Stimulated activated CD4-positive, alpha-beta T cell treated with anti-CD3 and anti-CD28 coated beads, Interleukin-15, amount 100 ng/mL, for 24 hours (primary cell): Measurements from ENCODE around the gene CRB2.

ENCODE experiments used
- DNase-seq: peaks from one replicate; pipeline ENCODE4 v3.0.0-alpha.2; 2020

CRB2 gene

DNA sequence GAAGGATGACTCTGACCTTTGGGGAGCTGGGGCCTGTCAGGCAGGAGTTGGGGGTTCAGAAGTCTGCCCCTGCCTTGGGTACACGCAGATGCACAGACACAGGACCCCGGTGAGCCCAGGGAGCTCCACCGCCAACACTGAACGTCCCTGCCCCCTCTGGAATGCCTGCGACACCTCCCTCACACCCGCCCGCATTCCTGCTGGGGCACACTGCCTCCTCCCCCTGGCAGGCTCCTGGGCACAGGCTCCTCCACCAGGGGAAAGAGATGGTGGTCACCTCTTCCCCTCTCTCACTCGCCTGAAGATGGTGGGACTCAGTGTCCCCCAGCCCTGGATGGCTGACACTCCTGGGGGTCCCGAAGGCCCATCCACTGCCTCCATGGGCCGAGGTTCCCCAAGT, 12.0 kb downstream of the CRB2 start:
- no peak for DNase-seq

DNA sequence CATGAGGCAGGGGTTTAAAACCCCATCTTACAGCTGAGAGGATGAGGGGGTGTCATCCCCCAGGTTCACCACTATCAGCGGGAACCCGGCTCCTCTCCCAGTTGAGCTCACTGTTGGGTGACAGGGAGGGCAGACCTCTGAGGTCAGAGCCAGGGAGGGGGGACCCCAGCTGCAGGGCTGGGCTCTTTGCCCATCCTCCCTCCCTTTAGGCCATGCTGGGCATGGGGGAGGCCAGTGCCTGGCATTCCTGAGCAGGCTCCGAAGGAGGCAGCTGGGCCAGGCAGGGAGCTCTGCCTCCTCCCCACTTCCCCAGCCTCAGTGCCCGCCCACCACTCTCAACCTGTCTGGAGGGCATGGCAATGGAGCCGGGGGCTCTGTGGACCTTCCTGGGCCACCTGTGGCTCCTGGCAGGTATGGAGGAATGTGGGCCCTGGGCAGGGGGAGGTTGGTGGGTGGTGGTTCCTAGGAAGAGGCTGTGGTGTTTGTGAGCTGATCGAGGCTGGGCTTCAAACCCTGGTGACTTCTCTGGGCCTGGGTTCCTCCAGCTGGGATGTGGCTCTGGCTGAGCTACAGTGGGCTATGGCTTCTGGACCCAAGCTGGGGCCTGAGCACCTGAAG, 12.6 kb downstream of the CRB2 start:
- no peak for DNase-seq

DNA sequence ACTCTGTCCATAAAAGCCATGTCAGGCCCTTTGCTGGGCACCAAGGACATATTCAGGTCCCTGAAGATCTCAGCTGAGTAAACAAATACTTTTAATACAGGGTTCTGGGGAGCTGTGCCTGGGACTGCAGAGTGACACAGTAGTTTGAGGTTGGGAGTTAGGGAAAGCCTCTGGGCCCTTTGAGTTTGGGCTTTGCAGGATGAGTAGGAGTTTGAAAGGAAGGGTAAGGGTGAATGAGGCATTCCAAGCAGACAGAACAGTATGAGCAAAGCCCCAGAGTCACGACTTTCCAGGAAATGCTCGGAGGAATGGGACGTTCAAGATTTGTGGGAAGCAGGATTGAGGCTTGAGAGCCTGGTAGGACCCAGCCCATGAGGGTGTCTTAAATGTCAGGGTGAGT, 13.3 kb downstream of the CRB2 start:
- no peak for DNase-seq

DNA sequence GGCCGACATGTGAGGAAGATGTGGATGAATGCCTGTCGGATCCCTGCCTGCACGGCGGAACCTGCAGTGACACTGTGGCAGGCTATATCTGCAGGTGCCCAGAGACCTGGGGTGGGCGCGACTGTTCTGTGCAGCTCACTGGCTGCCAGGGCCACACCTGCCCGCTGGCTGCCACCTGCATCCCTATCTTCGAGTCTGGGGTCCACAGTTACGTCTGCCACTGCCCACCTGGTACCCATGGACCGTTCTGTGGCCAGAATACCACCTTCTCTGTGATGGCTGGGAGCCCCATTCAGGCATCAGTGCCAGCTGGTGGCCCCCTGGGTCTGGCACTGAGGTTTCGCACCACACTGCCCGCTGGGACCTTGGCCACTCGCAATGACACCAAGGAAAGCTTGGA, 14.1 kb downstream of the CRB2 start:
- DNase-seq: no peak

DNA sequence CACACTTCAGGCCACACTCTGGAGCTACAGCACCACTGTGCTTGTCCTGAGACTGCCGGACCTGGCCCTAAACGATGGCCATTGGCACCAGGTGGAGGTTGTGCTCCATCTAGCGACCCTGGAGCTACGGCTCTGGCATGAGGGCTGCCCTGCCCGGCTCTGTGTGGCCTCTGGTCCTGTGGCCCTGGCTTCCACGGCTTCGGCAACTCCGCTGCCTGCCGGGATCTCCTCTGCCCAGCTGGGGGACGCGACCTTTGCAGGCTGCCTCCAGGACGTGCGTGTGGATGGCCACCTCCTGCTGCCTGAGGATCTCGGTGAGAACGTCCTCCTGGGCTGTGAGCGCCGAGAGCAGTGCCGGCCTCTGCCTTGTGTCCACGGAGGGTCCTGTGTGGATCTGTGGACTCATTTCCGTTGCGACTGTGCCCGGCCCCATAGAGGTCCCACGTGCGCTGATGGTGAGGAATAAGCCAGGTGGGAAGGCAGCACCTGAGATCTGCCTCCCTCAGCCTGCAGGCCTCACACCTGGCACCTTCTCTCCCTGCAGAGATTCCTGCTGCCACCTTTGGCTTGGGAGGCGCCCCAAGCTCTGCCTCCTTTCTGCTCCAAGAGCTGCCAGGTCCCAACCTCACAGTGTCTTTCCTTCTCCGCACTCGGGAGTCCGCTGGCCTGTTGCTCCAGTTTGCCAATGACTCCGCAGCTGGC, 14.7 kb downstream of the CRB2 start:
- DNase-seq: no peak

DNA sequence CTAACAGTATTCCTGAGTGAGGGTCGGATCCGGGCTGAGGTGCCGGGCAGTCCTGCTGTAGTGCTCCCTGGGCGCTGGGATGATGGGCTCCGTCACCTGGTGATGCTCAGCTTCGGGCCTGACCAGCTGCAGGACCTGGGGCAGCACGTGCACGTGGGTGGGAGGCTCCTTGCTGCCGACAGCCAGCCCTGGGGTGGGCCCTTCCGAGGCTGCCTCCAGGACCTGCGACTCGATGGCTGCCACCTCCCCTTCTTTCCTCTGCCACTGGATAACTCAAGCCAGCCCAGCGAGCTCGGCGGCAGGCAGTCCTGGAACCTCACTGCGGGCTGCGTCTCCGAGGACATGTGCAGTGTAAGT, 15.2 kb downstream of the CRB2 start:
- no peak for DNase-seq

DNA sequence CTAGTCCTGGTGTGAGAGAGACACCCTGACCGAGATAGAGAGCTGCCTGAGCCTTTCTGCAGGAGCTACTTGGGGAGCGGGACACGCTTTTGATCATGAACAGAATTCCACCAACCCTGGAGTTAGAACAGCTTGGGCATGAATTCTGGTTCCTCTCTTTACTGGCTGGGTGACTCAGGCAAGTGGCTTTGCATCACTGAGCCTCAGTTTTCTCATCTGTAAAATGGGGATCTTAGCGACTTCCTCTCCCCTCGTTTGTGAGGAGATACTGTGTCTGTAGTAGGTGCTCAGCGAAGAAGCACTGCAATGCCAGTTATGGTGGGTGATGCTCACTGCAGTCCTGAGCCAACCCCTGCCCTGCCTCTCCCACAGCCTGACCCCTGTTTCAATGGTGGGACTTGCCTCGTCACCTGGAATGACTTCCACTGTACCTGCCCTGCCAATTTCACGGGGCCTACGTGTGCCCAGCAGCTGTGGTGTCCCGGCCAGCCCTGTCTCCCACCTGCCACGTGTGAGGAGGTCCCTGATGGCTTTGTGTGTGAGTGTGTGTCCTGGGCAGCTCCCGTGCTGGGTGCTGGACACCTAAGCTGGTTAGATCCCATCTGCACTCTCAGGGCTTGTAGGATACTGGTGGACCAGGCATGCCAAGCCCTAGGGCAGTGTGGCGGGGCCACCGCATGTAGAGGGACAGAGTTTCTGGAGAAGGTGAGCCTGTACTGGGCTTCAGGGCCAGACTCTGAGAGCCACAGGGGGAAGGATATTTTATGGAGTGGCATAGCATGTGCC, 16.0 kb downstream of the CRB2 start:
- DNase-seq: no peak

DNA sequence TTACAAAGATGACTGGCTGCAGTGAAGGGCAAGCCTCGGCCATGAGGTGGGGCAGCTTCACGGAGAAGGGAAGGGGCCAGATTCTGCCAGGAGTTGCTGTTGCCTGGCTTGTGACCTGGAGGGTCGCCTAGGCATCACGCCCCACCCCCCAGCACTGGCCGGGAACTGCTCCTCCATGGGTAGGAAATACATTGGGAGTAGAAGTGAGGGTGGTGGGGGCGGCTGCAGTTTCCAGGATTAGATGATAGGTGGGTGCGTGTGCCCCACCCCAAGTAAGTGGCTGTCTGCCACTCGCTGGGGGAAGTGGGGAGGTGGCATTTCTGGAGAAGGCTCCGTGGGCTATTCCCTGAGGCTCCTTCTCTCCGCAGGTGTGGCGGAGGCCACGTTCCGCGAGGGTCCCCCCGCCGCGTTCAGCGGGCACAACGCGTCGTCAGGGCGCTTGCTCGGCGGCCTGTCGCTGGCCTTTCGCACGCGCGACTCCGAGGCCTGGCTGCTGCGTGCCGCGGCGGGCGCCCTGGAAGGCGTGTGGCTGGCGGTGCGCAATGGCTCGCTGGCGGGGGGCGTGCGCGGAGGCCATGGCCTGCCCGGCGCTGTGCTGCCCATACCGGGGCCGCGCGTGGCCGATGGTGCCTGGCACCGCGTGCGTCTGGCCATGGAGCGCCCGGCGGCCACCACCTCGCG, 16.9 kb downstream of the CRB2 start:
- no peak for DNase-seq

DNA sequence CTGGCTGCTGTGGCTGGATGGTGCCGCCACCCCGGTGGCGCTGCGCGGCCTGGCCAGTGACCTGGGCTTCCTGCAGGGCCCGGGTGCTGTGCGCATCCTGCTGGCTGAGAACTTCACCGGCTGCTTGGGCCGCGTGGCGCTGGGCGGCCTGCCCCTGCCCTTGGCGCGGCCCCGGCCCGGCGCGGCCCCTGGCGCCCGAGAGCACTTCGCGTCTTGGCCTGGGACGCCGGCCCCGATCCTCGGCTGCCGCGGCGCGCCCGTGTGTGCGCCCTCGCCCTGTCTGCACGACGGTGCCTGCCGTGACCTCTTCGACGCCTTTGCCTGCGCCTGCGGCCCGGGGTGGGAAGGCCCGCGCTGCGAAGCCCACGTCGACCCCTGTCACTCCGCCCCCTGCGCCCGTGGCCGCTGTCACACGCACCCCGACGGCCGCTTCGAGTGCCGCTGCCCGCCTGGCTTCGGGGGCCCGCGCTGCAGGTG, 17.5 kb downstream of the CRB2 start:
- no peak for DNase-seq

GRCh38 chr9:123373946-123374345, 17.9 kb downstream of the CRB2 start:
- no peak for DNase-seq

DNA sequence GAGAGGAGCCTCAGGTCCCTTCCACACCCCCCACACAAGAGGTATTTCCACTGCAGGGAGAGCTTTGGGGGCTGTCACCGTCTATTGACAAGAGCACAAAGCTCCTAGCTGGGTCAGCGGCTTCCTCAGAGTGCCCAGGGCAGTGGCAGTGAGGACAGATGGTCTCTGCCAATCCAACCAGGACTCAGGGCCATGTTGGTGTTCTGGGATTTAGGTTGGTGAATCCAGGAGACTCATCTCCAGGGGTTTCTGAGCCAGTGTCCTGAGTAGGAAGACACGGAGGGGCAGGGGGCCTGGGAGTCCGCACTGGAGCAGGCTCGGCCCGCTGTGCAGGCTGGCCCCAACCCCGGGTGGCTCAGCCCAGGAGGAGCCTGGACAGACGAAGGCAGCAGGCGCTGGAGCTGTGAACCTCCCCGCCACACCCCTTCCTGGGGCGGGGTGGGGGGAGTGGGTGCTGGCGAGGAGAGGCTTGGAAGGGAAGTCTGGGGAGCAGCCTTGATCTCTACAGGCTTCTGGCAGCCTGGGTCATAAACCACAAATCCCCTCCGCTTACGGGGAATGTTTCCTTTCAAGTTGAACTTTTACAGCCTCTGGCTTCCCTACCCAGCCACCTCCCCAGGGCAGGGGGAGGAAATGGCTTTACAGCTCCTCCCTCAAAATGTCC, 19.6 kb downstream of the CRB2 start:
- DNase-seq: no peak

- no peak for DNase-seq
Measured at GRCh38 chr9:123376218-123377071, 20.4 kb downstream of the CRB2 start.

- no peak for DNase-seq
Measured at GRCh38 chr9:123377211-123377971, 21.4 kb downstream of the CRB2 start.

DNA sequence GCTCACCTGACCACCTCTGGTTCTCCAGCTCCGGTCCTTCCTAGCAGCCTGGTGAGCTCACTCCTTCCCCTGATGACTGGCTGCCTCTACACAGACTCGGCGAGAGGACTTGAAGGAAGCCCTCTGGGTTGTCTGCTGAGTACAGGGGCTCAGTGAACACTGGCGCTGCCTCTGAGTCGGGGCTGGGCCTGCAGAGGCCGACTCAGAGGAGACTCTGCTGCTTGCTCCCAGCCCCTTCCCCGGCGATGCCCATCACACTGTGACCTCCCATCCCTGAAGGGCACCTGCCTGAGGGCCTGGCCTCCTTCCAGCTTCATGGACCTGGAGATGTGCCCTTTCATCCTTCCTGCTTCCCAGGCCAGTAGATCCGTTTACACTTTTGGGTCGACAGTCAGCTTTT, 22.0 kb downstream of the CRB2 start:
- no peak for DNase-seq

DNA sequence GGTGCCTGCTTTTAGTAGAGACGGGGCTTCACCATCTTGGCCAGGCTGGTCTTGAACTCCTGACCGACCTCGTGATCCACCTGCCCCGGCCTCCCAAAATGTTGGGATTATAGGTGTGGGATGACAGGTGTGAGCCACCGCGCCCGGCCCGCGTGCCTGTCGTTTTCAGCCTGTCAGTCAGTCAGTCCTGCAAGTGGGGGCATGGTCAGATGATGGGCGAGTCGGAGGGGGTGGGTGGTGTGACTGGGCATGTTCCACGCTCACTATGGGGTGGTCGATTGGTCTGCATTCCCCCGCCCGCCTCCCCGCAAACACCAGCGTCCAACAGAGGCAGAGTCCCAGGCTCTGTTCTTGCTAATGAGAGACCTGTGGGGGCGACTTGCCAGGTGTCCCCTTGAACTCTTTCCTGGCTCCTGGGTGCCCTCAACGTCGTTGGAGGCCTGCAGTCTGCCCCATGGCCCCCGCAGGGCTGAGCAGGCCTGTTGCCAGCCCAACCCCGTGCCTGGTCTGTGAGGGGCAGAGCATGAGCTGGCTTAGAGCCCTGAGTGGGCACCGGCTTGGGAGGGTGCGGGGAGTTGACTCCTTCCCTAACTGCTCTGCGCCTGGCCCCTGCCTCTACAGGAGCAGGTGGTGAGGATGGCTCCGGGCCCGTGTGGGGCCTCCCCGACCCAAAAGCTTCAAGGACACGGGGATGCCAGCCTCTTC, 23.1 kb downstream of the CRB2 start:
- DNase-seq: no peak

DNA sequence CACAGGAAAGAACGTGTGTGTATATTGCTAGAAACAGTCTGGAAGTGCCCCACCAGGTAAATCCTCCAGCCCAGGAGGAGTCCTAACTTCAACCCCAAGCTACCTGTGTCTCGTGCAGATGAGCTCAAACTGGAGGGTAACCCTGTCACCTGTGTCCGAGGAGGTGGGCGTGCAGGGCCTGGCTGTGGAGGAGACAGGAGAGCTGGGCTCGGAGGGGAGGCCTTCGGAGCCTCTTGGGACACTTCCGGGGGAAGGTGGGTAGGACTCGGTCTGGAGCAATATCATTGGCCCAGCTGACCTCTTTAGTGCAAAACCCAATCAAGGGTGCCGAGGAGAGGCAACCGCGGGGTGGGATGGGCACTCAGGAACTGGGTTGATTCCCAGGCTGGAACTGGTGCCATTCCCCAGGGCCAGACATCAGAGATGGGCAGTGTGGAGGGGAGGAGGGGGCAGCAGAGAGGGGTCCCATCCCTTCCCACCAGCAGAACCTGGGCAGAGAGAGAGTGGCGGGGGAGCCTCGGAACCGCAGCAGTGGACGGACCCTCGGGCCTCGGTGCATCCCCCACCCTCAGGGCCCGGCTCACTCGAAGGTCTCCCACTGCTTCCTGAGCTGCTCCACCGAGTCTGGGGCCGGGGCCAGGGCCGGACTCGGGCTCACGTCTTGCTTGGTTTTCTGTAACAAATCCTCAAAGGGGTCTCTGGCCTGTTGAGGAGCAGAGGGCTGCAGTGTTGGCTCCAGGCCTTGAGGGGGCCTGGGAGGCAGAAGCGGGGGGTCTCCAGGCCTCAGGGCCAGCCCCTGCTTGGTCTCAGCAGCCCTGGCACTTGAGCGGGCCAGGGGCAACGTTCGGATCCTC, 25.1 kb downstream of the CRB2 start:
- no peak for DNase-seq

GRCh38 chr9:123382653-123383511, 26.9 kb downstream of the CRB2 start:
- DNase-seq: no peak

DNA sequence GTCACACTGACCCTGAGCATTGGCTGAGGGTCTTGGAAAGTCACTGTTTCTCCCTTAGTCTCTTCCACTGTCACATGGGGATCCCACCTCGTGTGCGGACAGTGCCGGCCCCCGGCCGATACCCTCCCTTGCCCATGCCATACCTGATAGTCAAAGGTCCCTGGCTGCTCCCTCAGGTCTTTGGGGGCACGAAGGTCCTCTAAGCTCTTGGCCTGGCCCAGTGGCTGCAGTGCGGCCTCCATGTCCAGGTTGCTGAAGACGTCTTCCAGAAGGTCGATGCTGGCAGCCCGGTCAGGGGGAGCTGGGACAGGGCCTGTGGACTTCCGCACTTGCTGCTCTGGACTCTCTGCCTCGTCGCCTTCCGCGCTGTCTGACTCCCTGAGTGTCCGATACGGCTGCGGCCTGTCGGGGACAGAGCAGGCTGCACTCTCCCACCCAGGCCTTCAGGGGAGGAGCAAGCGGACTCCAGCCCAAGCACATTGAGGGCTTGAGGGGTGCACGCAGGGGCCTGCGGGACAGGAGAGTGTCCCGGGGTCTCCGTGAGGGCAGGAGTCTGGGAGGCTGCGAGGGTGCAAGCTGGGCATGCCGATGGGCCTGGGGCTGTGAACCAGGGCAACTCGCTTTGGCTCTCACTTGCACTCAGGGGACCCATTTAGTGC, 27.6 kb downstream of the CRB2 start:
- no peak for DNase-seq
